Lower leg skin (tissue), 3 donors: ENCODE data around the gene NINL.

ENCODE experiments used
- POLR2A ChIP-seq, 2 donors: fragments of 450-650 bp; IDR thresholded peaks; one replicate each; pipeline ENCODE4 v1.6.1; 2016 to 2017; ENCODE audit warnings: antibody characterized with exemption in 2 of 2, mild to moderate bottlenecking in 1 of 2, moderate library complexity in 1 of 2
- TF ChIP-seq, protein P1 (sequence below), 3 donors: fragments of 450-650 bp; IDR thresholded peaks; one replicate each; pipeline ENCODE4 v1.5.1; 2016; ENCODE audit warnings: antibody characterized with exemption in 3 of 3, mild to moderate bottlenecking in 3 of 3, moderate library complexity in 2 of 3

DNA sequence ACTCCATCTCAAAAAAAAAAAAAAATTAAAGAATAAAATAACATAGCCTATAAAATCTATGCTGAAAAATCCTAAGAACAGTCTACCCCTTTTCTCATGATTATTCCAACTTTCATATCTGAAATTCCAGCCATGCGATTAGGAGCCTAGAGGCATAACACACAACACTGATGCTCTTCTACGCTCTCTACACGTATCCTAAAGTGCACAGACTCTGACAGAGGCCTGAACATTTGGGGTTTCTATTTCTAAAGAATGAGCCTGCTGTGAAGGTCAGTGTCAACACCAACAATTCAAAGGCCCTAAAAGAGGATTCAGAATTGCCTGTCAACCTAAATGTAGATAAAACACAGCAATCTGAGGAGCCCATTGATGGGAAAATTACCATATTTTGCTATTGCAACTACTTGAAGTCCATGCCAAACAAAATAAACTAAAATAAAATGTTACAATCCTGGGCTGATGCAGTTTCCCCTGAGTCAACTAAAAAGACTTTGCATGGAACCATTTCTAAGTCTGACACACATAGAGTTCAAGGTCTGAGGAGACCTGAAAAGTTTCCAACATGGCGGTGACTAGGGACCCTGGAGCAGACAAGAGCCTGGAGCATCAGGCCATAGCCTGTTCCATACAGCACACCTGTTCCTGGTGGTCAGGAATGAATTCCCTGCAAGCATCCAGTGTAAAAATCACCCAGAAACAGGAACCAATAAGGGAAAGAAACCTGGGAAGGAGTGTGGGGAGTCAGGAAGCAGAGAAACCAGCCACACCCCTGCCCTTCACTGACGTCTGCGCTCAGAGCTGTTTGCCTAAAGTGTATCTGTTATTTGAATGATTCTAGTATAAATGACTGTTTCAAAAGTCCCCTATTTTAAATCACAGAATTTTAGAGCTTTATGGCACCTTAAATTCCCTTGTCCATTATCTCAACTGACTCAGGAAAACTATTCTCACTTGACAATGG is 11.8 kb downstream of the NINL start:
- TF ChIP-seq, protein P1, sequence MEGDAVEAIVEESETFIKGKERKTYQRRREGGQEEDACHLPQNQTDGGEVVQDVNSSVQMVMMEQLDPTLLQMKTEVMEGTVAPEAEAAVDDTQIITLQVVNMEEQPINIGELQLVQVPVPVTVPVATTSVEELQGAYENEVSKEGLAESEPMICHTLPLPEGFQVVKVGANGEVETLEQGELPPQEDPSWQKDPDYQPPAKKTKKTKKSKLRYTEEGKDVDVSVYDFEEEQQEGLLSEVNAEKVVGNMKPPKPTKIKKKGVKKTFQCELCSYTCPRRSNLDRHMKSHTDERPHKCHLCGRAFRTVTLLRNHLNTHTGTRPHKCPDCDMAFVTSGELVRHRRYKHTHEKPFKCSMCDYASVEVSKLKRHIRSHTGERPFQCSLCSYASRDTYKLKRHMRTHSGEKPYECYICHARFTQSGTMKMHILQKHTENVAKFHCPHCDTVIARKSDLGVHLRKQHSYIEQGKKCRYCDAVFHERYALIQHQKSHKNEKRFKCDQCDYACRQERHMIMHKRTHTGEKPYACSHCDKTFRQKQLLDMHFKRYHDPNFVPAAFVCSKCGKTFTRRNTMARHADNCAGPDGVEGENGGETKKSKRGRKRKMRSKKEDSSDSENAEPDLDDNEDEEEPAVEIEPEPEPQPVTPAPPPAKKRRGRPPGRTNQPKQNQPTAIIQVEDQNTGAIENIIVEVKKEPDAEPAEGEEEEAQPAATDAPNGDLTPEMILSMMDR (IDR thresholded peaks at IDR 0.05) = no peak
- TF ChIP-seq POLR2A (IDR thresholded peaks at IDR 0.05) = no peak
